Esophagus muscularis mucosa (tissue), 4 donors: ENCODE data around the gene PRKCQ.

Experiments used
- CTCF ChIP-seq, 3 experiments: fragments of 200-600 bp in 2 of 3; fragments of 450-650 bp in 1 of 3; sonication (generic) in 2 of 3; IDR thresholded peaks; one replicate each; pipeline ENCODE4 v1.5.1; 2017 to 2019; ENCODE audit warnings: antibody characterized with exemption in 3 of 3, mild to moderate bottlenecking in 2 of 3, moderate library complexity in 1 of 3
- EP300 ChIP-seq: sonication (generic); formaldehyde crosslinking; IDR thresholded peaks from one replicate; pipeline ENCODE4 v1.6.1; 2017; ENCODE audit warnings: antibody characterized with exemption
- POLR2A ChIP-seq: fragments of 450-650 bp; IDR thresholded peaks from one replicate; pipeline ENCODE4 v1.6.1; 2017; ENCODE audit warnings: antibody characterized with exemption, moderate library complexity, mild to moderate bottlenecking, low read depth

GRCh38 chr10:6595499-6595898 lies 15.4 kb upstream of the PRKCQ start:
- TF ChIP-seq POLR2A: no peak
- no peak for TF ChIP-seq CTCF (IDR thresholded peaks at IDR 0.05)
- TF ChIP-seq EP300: no peak
